MM.1S (cell line): ENCODE data around the gene PCDH7.

Experiments used
- CTCF ChIP-seq: fragments of 300-600 bp; sonication (generic); IDR thresholded peaks from 2 replicates; pipeline ENCODE4 v1.5.1; 2016; ENCODE audit warnings: antibody characterized with exemption, low read length, mixed read lengths
- EZH2phosphoT487 ChIP-seq: fragments of 300-600 bp; sonication (generic); IDR thresholded peaks from 2 replicates; pipeline ENCODE4 v1.6.1; 2018; ENCODE audit warnings: antibody characterized with exemption, low read length

DNA sequence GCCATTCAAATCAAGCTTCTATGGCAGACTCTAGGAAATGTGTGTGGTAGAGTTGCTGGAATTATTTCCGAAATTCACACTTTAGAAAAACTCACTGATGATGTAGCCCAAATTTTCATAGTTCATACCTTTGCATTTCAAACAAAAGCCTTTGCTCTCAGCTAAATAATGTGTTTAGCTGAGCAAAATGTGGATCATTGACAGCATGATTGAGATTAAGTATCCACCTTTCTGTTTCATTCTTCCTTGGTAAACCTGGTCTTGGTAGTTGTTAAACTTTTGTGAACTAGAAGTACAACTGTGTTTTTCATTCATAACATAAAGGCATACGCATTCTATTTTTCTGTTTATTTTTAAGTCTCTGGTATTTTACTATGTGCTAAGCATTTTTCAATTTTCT lies 7.2 kb downstream of the PCDH7 start:
- TF ChIP-seq CTCF (no peak), EZH2phosphoT487 (no peak)
